RWPE1 (cell line): ENCODE data around the gene TYW1B.
"Not testable (repeated sequence)": the region's sequence is repeated elsewhere in the genome, so short reads cannot be mapped to it uniquely, and the experiment has no call there.

Experiments used
- CTCF ChIA-PET: fragments of 350-600 bp; sonication (Branson Sonifier 250); formaldehyde crosslinking; extraction: SDS; loops from one replicate; lab custom pipeline; 2021; lab: Yijun Ruan, JAX
- POLR2A ChIA-PET: fragments of 400-600 bp; formaldehyde crosslinking; extraction: SDS; loops from one replicate; lab custom pipeline; 2020; ENCODE audit warnings: antibody characterized with exemption; ENCODE audit not compliant: low non-redundant PET; lab: Yijun Ruan, JAX
- DNase-seq: peaks from one replicate; pipeline ENCODE4 v3.0.0; 2012; ENCODE audit warnings: low spot score
- H3K27ac ChIP-seq: fragments of 450-650 bp; 2 replicates; pipeline ENCODE4 v1.5.1; 2017

TYW1B gene

GRCh38 chr7:72827839-72828591 is at the start of gene TYW1B:
Gene TYW1B, minus strand, starts transcription at chr7:72828200. Its CDS starts 125 bp downstream, at chr7:72828075.
- peak within 1 kb of the TSS; percentile 94 for H3K27ac ChIP-seq
- peak; percentile 84 for DNase-seq
- POLR2A ChIA-PET: not testable (repeated sequence)
- CTCF ChIA-PET: interaction anchor here (0.6 to 0.7 kb wide), 2 partner anchors 91 to 563 kb away, joined by 3 read pairs; no protein-coding TSS in a partner anchor

GRCh38 chr7:72867591-72867990 is 39.6 kb upstream of the TYW1B start:
- DNase-seq, CTCF ChIA-PET, POLR2A ChIA-PET, H3K27ac ChIP-seq: not testable (repeated sequence)

GRCh38 chr7:72858846-72859400 is 30.9 kb upstream of the TYW1B start:
- POLR2A ChIA-PET, CTCF ChIA-PET, H3K27ac ChIP-seq, DNase-seq: not testable (repeated sequence)

GRCh38 chr7:72857925-72858324 is 29.9 kb upstream of the TYW1B start:
- POLR2A ChIA-PET, H3K27ac ChIP-seq, CTCF ChIA-PET, DNase-seq: not testable (repeated sequence)

- DNase-seq, H3K27ac ChIP-seq, POLR2A ChIA-PET: not testable (repeated sequence)
- CTCF ChIA-PET: interaction anchor here (0.7 kb wide), 1 partner anchor 971 kb away, joined by 3 read pairs; no protein-coding TSS in a partner anchor
Measured at GRCh38 chr7:72855261-72855660, 27.3 kb upstream of the TYW1B start.

GRCh38 chr7:72852937-72853336 is 24.9 kb upstream of the TYW1B start:
- DNase-seq, POLR2A ChIA-PET, CTCF ChIA-PET: not testable (repeated sequence)

GRCh38 chr7:72850746-72851145 is 22.7 kb upstream of the TYW1B start:
- POLR2A ChIA-PET, CTCF ChIA-PET, H3K27ac ChIP-seq, DNase-seq: not testable (repeated sequence)

More at GRCh38 chr7:72852937-72853336, 24.9 kb upstream of the TYW1B start:
- H3K27ac ChIP-seq: not testable (repeated sequence)

- H3K27ac ChIP-seq, CTCF ChIA-PET, DNase-seq, POLR2A ChIA-PET: not testable (repeated sequence)
Measured at GRCh38 chr7:72844146-72844545, 16.1 kb upstream of the TYW1B start.

- H3K27ac ChIP-seq, POLR2A ChIA-PET, DNase-seq, CTCF ChIA-PET: not testable (repeated sequence)
Measured at GRCh38 chr7:72843166-72843565, 15.2 kb upstream of the TYW1B start.

- CTCF ChIA-PET, DNase-seq, H3K27ac ChIP-seq, POLR2A ChIA-PET: not testable (repeated sequence)
Measured at GRCh38 chr7:72840966-72841511, 13.0 kb upstream of the TYW1B start.

GRCh38 chr7:72838315-72838714 is 10.3 kb upstream of the TYW1B start:
- POLR2A ChIA-PET, DNase-seq, CTCF ChIA-PET, H3K27ac ChIP-seq: not testable (repeated sequence)

GRCh38 chr7:72837291-72837690 is 9.3 kb upstream of the TYW1B start:
- H3K27ac ChIP-seq, CTCF ChIA-PET, DNase-seq, POLR2A ChIA-PET: not testable (repeated sequence)

- POLR2A ChIA-PET: not testable (repeated sequence)
- H3K27ac ChIP-seq: peak overlapping the region; percentile 94
Measured at GRCh38 chr7:72830567-72830966, 2.6 kb upstream of the TYW1B start.

More at GRCh38 chr7:72830567-72830966, 2.6 kb upstream of the TYW1B start:
- CTCF ChIA-PET, DNase-seq: not testable (repeated sequence)
